SK-N-SH (cell line): ENCODE measurements around the gene PSG3. TPM values are rescaled to one million over a fixed set of nuclear protein-coding genes. Genes with fewer than 3 reads are reported as not detected.
"Not testable (repeated sequence)": the region's sequence is repeated elsewhere in the genome, so short reads cannot be mapped to it uniquely, and the experiment has no call there.

Experiments
- CTCF ChIA-PET: fragments of 300-600, 350-600 bp; formaldehyde crosslinking; extraction: SDS; loops from one replicate; lab custom pipeline; 2021; lab: Yijun Ruan, JAX
- POLR2A ChIA-PET: fragments of 350-600 bp; sonication (Branson Sonifier 250); formaldehyde crosslinking; extraction: SDS; loops from one replicate; lab custom pipeline; 2020; ENCODE audit warnings: antibody characterized with exemption, inconsistent platforms; lab: Yijun Ruan, JAX
- DNase-seq: peaks from one replicate; pipeline ENCODE4 v3.0.0; 2012
- H2AFZ ChIP-seq: fragments of 200-600 bp; sonication (generic); 2 replicates; pipeline ENCODE4 v1.8.1; 2016; ENCODE audit warnings: antibody characterized with exemption, mild to moderate bottlenecking, low read depth
- H3F3A ChIP-seq: fragments of 200-600 bp; sonication (generic); replicated peaks from 2 replicates; pipeline ENCODE3; 2016; ENCODE audit warnings: antibody characterized with exemption, mild to moderate bottlenecking; ENCODE audit not compliant: insufficient read depth
- H3K27ac ChIP-seq, 2 experiments: fragments of 200-500 bp in 1 of 2; fragments of 200-600 bp in 1 of 2; sonication (Bioruptor generic) in 1 of 2; sonication (generic), shearing (Covaris generic) in 1 of 2; 2 replicates each; pipeline versions ENCODE4 v1.5.1 to v1.6.1; 2014 to 2016; ENCODE audit warnings: low read depth in 2 of 2, inconsistent platforms in 1 of 2, low read length in 1 of 2, mild to moderate bottlenecking in 1 of 2, mixed read lengths in 1 of 2
- H3K27me3 ChIP-seq: fragments of 200-600 bp; sonication (generic), shearing (Covaris generic); 2 replicates; pipeline ENCODE4 v1.6.1; 2016; ENCODE audit warnings: mixed run types; ENCODE audit not compliant: insufficient read depth
- H3K36me3 ChIP-seq, 2 experiments: fragments of 200-500 bp in 1 of 2; fragments of 200-600 bp in 1 of 2; sonication (Bioruptor generic) in 1 of 2; sonication (generic) in 1 of 2; replicated peaks in 1 of 2; 2 replicates each; pipeline versions ENCODE3 to v1.5.1; 2014 to 2016; ENCODE audit warnings: low read length in 1 of 2, mild to moderate bottlenecking in 1 of 2; ENCODE audit not compliant: insufficient read depth in 2 of 2, control insufficient read depth in 1 of 2
- H3K4me1 ChIP-seq, 2 experiments: fragments of 200-500 bp in 1 of 2; fragments of 200-600 bp in 1 of 2; sonication (Bioruptor generic) in 1 of 2; sonication (generic), shearing (Covaris generic) in 1 of 2; 2 replicates each; pipeline versions ENCODE4 v1.5.1 to v1.6.1; 2014 to 2016; ENCODE audit warnings: low read depth in 1 of 2, low read length in 1 of 2, mixed run types in 1 of 2; ENCODE audit not compliant: insufficient read depth in 2 of 2, control insufficient read depth in 1 of 2
- H3K4me2 ChIP-seq: fragments of 200-600 bp; sonication (generic), shearing (Covaris generic); 2 replicates; pipeline ENCODE4 v1.6.1; 2017; ENCODE audit warnings: mixed run types
- H3K4me3 ChIP-seq, 2 experiments: fragments of 200-500 bp in 1 of 2; fragments of 200-600 bp in 1 of 2; sonication (Bioruptor generic) in 1 of 2; sonication (generic), shearing (Covaris generic) in 1 of 2; 2 replicates each; pipeline versions ENCODE4 v1.5.1 to v1.8.1; 2014 to 2016; ENCODE audit warnings: low read depth in 2 of 2, inconsistent platforms in 1 of 2, low read length in 1 of 2, mild to moderate bottlenecking in 1 of 2, mixed read lengths in 1 of 2, moderate library complexity in 1 of 2
- H3K79me2 ChIP-seq: fragments of 200-600 bp; sonication (generic); 2 replicates; pipeline ENCODE4 v1.8.1; 2017; ENCODE audit warnings: mild to moderate bottlenecking; ENCODE audit not compliant: insufficient read depth
- H3K9ac ChIP-seq: fragments of 200-600 bp; sonication (generic); 2 replicates; pipeline ENCODE4 v1.6.1; 2017; ENCODE audit warnings: mixed run types
- H3K9me2 ChIP-seq: fragments of 200-600 bp; sonication (generic); 2 replicates; pipeline ENCODE4 v1.6.1; 2017; ENCODE audit warnings: mixed run types
- H3K9me3 ChIP-seq: fragments of 200-600 bp; sonication (generic); 2 replicates; pipeline ENCODE4 v1.6.1; 2017; ENCODE audit warnings: mixed run types, mild to moderate bottlenecking, moderate library complexity
- H4K20me1 ChIP-seq: fragments of 200-600 bp; sonication (generic); 2 replicates; pipeline ENCODE4 v1.6.1; 2017; ENCODE audit warnings: mild to moderate bottlenecking, mixed run types; ENCODE audit not compliant: insufficient read depth
- CTCF ChIP-seq: fragments of 200-600 bp; sonication (generic); IDR thresholded peaks from 2 replicates; pipeline ENCODE4 v1.6.1; 2017; ENCODE audit warnings: antibody characterized with exemption, mild to moderate bottlenecking, moderate library complexity
- EZH2phosphoT487 ChIP-seq: fragments of 200-600 bp; sonication (generic); IDR thresholded peaks from 2 replicates; pipeline ENCODE4 v1.6.1; 2017; ENCODE audit warnings: low read depth, mixed run types, mild to moderate bottlenecking, antibody characterized with exemption, moderate library complexity, borderline replicate concordance
- GATA2 ChIP-seq: sonication (generic); formaldehyde crosslinking; IDR thresholded peaks from 2 replicates; pipeline ENCODE4 v1.5.0; 2020; ENCODE audit warnings: mild to moderate bottlenecking, missing genetic modification reagents
- IRF3 ChIP-seq: fragments of 150-350 bp; IDR thresholded peaks from 2 replicates; pipeline ENCODE4 v1.6.1; 2016; ENCODE audit warnings: mild to moderate bottlenecking, low read depth, low read length
- RAD21 ChIP-seq: IDR thresholded peaks from 2 replicates; pipeline ENCODE4 v1.6.1; 2012; ENCODE audit warnings: mild to moderate bottlenecking, low read length
- WGBS: methylation state at CpG from one replicate; pipeline ENCODE4 v1.1.6; 2017; ENCODE audit warnings: low lambda C conversion rate; 5-methylcytosine and 5-hydroxymethylcytosine counted together
- polyA plus RNA-seq, 3 experiments: library from polyadenylated mRNA; depleted of rRNA; stranded (reverse); fragments of >200 nt; gene quantifications; 2 replicates each; pipeline ENCODE4 v1.2.3, GENCODE V29; 2012

Gene PSG3
- polyA plus RNA-seq, 1 of the 3 experiments (the other 2 are of a cell fraction), result 0.07 TPM

DNA sequence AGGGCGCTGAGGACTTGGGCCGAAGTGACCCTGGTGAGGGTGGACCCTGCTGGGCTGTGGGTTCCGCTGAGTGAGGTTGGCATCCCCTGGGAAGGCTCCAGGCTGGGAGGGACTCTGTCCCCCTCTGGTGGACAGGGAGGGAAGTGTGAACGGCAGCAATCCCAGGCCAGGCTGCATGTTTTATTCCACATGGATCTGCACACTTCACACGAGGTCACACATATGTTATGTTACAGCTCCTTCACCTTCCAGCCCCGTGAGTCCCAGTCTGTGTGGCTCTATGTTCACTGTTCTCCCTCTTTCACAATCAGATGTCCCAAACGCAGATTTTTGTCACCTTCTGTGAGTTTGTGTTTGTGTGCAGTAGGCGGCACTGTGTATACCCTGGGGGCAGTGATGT is 27.0 kb upstream of the PSG3 start:
- H3K27me3 ChIP-seq, POLR2A ChIA-PET, H3K9ac ChIP-seq, DNase-seq, H3K4me1 ChIP-seq, H3K36me3 ChIP-seq, H3K4me2 ChIP-seq, H3K27ac ChIP-seq, H3K4me3 ChIP-seq, H3K9me3 ChIP-seq, H3K9me2 ChIP-seq, H3K79me2 ChIP-seq: not testable (repeated sequence)
- CTCF ChIA-PET, result interaction anchor here (1.5 kb wide), 1 partner anchor 132 kb away, joined by 3 read pairs; no protein-coding TSS in a partner anchor
- WGBS, result 27% methylated on average over 4 of the region's 8 CpGs
- TF ChIP-seq CTCF, result peak; percentile 47
- TF ChIP-seq, all 33 proteins: peak for 1; not testable (repeated sequence) for 32
- H3F3A ChIP-seq, H2AFZ ChIP-seq, H4K20me1 ChIP-seq: not testable (repeated sequence)

DNA sequence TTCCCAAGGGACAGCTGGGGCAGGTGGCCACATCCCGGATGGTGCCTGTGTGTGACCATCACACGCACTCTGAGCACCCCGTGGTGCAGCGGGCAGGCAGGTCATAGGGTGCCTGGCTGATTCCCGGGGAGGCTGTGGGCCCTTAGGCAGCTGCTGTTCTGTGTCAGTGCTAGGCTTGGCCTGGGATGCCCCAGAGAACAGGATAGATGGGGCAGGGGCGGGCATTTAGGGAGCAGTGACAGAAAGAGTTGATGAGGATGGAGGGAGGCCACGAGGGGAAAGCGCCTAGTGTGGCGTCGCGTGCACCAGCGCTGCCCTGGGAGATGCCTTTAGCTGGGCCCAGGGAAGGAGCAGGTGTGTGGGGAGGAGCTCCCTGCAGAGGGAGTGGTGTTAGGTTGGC is 26.6 kb upstream of the PSG3 start:
- DNase-seq, H3K9ac ChIP-seq, H3K79me2 ChIP-seq, POLR2A ChIA-PET, H3K9me2 ChIP-seq, H3K27me3 ChIP-seq, H3K36me3 ChIP-seq, H3K27ac ChIP-seq, H3K4me1 ChIP-seq, H3F3A ChIP-seq, H4K20me1 ChIP-seq, H3K9me3 ChIP-seq, H3K4me2 ChIP-seq, H2AFZ ChIP-seq, H3K4me3 ChIP-seq: not testable (repeated sequence)
- 71% methylated on average over 12 of the region's 12 CpGs for WGBS
- CTCF ChIA-PET, result interaction anchor here (1.5 kb wide), 1 partner anchor 132 kb away, joined by 3 read pairs; no protein-coding TSS in a partner anchor

- no peak for DNase-seq
- Histone ChIP-seq H3K4me1 (peaks cover 0 to 6% of the 10 kb centered on the region in 2 experiments; a peak in 1 of 4 replicates), H4K20me1 (no peaks in the 10 kb centered on the region), H3K27me3 (no peaks in the 10 kb centered on the region), H3K36me3 (no peaks in the 10 kb centered on the region), H3K4me2 (no peak overlapping the region), H3K4me3 (no peak overlapping the region), H3K9me3 (no peaks in the 10 kb centered on the region), H3F3A (peaks cover 16% of the 10 kb centered on the region), H3K79me2 (no peaks in the 10 kb centered on the region), H3K27ac (no peak overlapping the region), H3K9me2 (no peaks in the 10 kb centered on the region), H2AFZ (no peak overlapping the region), H3K9ac (no peak overlapping the region)
- POLR2A ChIA-PET, result no interaction called here
- TF ChIP-seq EZH2phosphoT487, result no peak
- TF ChIP-seq IRF3, result no peak
- no peak for TF ChIP-seq GATA2
- no peak for TF ChIP-seq RAD21
- WGBS, result 85% methylated on average over 3 of the region's 3 CpGs
- CTCF ChIA-PET, result no interaction called here
These were observed 24.6 kb upstream of the PSG3 start for GRCh38 chr19:42764836-42765235.
